HG03460 (cell line): ENCODE results near the gene UGT1A9.

Experiments used
- ATAC-seq: cut with Tn5 transposase; IDR thresholded peaks from one replicate; pipeline ENCODE4 v1.9.1; 2021; ENCODE audit not compliant: unreplicated experiment

UGT1A9 gene

DNA sequence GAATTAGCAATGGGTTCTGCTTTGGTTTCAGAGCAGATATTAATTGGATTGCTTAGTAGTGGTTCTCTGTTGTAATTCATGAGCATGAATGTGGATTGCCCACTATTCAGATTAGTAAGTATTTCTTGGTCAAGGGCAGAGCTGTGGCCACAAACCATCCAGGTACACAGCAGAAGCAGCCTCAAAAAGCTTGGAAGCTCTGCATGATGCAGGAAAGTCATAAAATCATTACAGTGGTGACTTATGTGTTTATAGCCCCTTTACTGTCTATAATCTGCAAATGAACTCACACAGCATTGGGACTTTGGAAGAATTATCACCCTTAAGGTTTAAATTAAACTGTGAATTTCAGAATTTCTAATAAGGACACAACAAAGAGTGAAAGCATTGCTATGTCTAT, 86.4 kb downstream of the UGT1A9 start:
- ATAC-seq = no peak

DNA sequence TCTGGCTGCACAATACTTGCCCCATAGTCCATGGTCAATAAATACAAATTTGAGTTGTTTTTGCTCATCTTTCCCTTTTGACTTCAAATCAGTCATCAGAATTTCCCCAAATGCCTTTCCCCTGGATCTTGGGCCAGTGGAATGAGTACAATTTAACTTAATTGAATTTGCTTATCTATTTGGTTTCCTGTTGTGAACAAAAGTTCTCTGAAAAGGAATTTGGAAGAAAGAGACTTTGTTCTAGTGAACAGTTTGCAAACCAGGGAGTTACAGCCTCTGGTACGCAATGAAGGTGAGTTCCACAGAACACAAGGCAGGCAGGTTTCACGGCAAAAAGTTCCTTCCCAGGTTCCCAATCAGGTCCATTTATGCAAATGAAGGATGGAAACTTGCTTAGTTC, 87.2 kb downstream of the UGT1A9 start:
- no peak for ATAC-seq

DNA sequence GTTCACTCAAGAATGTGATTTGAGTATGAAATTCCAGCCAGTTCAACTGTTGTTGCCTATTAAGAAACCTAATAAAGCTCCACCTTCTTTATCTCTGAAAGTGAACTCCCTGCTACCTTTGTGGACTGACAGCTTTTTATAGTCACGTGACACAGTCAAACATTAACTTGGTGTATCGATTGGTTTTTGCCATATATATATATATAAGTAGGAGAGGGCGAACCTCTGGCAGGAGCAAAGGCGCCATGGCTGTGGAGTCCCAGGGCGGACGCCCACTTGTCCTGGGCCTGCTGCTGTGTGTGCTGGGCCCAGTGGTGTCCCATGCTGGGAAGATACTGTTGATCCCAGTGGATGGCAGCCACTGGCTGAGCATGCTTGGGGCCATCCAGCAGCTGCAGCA, 88.3 kb downstream of the UGT1A9 start, which contains the start of gene UGT1A1:
TSS of gene UGT1A1 (plus strand) at position 228 of the 400 bp plus-strand sequence. CDS start at position 246, 18 bp downstream.
- ATAC-seq = no peak

DNA sequence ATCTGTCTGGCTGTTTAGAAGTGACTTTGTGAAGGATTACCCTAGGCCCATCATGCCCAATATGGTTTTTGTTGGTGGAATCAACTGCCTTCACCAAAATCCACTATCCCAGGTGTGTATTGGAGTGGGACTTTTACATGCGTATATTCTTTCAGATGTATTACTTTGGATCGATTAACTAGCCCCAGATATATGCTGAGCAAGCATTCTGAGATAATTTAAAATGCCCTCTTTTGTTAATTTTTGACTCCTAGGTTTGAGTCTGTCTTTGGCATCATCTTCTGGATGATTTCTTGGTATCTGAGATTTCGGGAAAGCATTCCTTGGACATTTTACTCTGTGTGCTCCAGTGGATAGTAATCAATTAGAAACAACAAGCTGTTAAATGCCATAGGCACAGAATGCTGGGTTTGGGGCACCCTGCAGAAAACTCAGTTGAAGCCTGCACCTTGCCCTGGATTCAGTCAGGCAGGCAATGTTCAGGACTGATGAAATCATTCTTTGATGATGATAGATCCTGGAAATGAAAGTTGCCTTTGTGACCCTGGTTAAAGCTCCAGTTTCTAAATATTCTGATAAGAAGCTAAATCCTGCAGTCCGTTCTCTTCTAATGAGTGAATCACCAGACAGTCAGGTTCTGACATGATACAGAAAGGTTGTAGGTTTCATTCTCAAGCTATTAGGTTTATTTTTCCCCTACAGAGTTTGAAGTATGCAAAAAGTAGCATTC, 89.5 kb downstream of the UGT1A9 start:
- no peak for ATAC-seq

DNA sequence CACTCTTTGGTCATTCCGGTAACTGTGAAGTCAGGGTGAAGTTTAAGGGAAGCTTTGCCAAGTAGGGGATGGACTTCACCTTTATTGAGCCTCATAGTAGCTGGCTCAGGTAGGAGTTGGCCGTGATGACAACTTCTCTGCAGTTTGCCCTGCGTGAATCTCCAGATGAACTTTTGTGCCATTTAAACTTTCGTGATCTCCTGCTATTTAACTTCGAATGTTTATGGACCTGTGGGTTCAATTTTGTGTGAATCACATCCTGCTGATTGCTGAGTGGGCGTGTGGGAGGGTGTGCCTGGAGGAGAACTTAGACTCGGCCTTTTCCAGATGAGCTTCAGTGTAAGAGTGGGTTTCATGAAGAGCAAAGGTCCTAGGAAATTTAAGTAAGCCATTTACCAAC, 92.6 kb downstream of the UGT1A9 start:
- no peak for ATAC-seq

DNA sequence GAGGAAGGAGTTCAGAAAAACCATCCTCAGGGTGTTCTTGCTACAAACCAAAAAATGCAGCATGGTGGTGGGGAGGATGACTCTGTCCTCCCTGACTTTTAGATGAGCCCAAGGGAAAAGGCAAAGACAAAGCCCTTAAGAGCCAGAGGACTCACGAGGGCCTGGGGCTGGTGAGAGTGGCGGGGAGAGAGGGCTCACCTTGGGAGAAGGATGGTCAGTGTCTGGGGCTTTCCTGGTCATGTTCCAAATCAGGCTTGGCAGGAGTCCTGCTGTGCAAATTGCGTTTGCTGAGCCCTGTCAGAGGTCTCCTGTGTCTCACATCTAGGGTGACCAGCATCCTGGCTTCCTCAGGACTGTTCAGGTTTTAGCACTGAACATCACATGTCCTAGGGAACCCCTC, 93.1 kb downstream of the UGT1A9 start:
- ATAC-seq = no peak

DNA sequence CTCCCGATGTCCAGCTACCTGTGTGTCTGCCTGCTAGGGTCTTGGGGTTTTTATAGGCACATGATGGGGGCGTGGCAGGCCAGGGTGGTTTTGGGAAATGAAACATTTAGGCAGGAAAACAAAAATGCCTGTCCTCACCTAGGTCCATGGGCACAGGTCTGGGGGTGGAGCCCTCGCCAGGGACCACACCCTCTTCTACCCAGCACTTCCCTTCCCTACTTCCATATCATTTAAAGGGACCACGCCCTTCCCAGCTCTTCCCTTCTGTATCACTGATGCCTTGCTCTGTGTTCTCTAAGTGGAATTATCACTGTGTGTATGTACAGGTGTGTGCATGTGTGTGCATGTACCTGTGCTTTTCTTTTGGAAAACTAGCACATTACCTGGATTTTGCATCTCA, 94.7 kb downstream of the UGT1A9 start:
- no peak for ATAC-seq

DNA sequence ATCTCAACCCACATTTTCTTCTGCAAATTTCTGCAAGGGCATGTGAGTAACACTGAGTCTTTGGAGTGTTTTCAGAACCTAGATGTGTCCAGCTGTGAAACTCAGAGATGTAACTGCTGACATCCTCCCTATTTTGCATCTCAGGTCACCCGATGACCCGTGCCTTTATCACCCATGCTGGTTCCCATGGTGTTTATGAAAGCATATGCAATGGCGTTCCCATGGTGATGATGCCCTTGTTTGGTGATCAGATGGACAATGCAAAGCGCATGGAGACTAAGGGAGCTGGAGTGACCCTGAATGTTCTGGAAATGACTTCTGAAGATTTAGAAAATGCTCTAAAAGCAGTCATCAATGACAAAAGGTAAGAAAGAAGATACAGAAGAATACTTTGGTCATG, 96.4 kb downstream of the UGT1A9 start:
- ATAC-seq = no peak

DNA sequence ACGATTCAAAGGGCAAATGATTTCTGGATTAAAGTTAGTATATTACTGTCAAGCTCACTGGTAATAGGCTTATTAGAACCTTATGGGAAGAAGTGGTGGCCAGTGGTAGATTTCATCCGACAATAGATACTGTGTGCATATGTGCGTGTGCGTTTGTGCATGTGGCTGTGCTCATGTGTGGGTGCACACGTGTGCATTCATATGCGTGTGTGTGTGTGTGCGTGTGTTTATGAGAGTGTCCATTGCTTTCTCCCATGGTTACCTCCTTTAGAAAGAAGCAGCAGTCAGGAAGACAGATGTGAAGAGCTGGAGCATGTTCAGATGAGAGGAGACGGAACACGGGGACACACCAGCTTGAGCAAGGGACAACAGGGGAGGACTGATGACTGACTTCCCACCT, 97.6 kb downstream of the UGT1A9 start:
- ATAC-seq = no peak

DNA sequence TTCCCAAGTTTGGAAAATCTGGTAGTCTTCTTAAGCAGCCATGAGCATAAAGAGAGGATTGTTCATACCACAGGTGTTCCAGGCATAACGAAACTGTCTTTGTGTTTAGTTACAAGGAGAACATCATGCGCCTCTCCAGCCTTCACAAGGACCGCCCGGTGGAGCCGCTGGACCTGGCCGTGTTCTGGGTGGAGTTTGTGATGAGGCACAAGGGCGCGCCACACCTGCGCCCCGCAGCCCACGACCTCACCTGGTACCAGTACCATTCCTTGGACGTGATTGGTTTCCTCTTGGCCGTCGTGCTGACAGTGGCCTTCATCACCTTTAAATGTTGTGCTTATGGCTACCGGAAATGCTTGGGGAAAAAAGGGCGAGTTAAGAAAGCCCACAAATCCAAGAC, 100.5 kb downstream of the UGT1A9 start:
- ATAC-seq = no peak

DNA sequence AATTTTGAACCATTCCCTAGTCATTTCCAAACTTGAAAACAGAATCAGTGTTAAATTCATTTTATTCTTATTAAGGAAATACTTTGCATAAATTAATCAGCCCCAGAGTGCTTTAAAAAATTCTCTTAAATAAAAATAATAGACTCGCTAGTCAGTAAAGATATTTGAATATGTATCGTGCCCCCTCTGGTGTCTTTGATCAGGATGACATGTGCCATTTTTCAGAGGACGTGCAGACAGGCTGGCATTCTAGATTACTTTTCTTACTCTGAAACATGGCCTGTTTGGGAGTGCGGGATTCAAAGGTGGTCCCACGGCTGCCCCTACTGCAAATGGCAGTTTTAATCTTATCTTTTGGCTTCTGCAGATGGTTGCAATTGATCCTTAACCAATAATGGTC, 100.9 kb downstream of the UGT1A9 start:
- ATAC-seq = no peak

DNA sequence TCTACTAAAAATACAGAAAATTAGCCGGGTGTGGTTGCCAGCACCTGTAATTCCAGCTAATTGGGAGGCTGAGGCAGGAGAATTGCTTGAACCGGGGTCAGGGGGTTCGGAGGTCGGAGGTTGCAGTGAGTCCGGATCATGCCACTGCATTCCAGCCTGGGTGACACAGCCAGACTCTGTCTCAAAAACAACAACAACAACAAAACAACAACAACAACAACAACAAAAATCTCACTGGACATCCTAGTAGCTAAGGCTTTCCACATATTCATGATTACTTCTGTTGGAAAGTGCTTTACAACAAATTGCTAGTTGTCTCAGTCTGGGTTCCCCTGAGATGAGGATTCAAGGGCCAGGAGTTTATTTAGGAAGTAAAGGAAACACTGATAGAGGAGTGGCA, 102.2 kb downstream of the UGT1A9 start:
- no peak for ATAC-seq

DNA sequence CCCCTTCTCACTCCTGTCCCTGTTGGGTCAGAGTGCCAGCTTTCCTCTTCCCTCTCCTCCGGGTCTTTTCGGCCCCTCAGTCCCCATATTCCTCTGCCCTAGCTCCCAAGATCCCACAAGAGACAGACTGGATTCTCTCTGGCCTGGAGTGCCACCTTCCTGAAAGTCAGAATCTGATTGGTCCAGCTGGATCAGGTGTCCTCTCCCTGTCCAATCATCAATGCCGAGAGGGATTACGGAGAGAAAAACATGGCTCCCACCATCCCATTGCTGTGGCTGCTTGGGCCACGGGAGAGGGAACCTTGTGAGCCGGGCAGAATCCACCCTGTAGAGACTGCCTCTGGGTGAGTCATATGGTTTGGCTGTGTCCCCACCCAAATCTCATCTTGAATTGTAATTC, 103.7 kb downstream of the UGT1A9 start:
- ATAC-seq = no peak

DNA sequence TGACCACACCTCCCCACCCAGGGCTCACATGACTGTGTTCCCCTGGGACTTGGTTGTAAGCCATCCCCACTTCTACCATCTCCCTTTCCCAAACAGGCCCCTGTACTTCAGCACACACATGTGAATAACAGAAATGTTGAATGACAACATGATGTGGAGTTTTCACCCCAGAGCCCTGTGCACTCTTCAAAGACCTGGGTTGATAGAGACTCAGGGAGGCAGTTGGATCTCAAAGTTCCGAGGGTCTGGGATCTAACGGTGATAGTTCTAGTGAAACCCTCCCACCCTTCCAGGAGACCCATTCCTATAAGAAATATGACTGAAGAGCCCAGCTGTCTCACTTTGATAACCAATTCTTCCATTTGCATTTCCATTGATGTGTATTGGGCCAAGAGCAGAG, 106.3 kb downstream of the UGT1A9 start, which contains the start of gene MROH2A:
TSS of gene MROH2A (plus strand) at position 301 of the 400 bp plus-strand sequence. CDS start 1,029 bp downstream, outside the sequence.
- ATAC-seq = no peak

DNA sequence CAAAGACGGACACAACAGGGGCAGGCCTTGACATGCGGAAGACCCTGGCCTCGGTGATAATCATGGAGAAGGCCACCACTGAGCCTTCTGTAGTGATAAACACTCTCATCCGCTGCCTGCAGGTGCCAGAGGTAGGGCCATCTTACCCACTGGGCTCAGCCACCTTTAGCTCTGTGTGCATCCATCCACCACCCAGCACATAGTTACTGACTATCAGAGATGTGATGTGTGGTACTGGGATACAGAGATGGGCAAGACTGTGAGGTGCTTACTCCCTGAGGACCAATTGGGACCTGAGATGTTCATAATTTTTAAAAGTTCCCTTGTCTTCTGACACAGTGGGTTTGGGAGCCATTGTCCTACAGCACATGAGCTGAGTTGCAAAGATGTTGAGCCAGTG, 108.0 kb downstream of the UGT1A9 start:
- ATAC-seq = no peak

DNA sequence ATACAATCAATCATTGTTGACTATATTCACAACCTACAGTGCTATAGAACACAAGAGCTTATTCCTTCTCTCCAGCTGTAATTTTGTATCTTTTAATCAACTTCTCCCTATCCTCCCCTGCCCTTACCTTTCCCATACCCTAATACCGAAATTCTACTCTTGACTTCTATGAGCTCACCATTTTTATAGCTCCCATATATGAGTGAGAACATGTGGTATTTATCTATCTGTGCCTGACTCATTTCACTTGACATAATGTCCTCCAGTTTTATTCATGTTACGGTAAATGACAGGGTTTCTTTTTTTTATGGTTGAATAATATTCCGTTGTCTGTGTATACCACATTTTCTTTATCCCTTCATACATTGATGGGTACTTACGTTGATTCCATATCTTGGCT, 109.1 kb downstream of the UGT1A9 start:
- no peak for ATAC-seq

DNA sequence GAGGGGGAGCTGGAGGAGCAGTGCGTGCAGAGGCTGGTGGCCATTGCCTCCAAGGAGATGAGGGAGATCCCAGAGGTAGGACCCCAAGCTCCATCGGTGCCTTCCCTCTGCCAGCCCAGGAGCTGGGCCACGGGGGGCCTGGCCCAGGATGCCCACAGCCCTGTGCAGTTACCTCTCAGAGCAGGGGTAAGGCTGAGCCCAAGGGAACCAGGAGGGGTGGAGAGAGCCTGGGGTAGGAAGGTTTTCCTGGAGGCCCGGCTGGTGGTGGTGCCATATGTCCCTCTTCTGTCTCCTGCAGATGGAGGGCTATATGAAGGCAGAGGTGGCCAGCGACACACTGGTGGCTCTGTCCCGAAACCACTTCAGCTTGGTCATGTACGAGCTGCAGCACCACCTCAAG, 117.9 kb downstream of the UGT1A9 start:
- ATAC-seq = no peak

DNA sequence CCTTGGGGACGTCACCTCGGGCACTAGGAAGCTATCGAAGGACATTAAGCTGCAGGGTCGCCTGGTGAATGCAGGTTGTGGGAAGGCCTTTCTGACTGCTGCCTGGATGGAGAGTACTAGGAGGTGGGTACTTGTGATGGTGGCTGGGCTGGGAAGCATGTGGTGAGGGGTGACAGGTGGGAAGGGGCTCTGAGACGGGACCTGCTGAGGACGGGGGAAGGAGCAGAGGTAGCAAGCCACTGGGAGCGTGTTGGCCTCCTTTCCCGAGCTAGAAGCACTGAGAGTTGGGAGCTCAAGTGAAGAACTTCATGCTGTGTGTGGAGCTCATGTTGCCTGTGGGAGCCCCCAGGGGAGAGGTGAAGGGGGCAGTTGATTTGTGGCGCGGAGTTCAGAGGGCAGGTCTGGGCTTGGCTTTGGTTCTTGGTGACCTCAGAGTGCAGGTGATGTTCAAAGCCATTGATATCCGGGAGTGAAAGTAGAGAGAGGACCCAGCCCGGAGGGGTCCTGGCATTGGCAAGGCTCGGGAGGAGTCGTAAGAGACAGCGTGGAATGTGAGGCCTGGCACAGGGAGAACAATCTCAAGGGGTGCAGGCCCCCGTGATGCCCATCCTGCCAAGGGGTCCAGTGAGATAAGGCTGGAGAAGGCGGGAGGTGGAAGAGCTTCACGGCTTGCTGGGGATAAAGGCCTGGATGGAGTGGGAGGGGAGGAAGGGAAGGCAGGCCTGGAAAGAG, 119.6 kb downstream of the UGT1A9 start:
- ATAC-seq = no peak

DNA sequence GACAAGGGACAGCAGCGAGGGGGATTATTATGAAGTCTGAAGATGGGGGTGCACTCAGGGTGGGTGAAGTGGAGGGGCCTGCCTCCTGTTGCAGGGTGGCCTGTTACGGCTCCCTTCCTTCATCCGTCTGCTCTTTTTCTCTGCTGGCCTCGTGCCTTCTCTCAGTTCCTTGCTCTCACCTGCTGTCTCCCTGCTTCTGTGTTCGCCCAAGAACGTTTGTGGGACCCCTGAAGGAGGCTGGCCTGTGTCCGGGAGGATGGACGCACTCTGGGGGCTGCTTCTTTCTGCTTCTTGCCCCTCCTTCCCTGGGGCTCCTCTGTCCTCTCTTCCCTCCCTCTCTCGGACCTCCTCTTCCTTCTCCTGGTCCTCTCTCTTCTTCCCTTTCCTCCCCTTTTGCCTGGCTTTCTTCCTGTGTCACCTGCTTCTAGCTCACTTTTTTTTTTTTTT, 120.2 kb downstream of the UGT1A9 start:
- no peak for ATAC-seq

DNA sequence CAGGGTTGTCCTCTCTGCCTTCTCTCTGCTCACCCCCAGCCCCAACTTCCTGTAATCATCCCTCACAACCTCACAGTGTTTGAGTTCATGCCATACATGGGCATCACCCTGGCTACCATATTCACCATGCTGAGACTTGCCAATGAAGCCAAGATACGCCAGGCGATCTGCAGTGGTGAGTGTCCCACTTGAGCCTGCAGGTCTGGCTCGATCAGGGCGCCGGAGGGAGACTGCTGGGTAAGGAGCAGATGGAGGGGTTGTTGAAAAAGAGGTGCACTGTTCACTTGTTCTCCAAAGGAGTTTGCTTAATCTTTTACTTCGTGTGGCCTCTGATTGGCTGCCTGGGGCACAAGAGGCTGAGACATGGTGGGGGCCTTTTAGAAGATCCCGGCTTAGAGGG, 121.0 kb downstream of the UGT1A9 start:
- no peak for ATAC-seq

DNA sequence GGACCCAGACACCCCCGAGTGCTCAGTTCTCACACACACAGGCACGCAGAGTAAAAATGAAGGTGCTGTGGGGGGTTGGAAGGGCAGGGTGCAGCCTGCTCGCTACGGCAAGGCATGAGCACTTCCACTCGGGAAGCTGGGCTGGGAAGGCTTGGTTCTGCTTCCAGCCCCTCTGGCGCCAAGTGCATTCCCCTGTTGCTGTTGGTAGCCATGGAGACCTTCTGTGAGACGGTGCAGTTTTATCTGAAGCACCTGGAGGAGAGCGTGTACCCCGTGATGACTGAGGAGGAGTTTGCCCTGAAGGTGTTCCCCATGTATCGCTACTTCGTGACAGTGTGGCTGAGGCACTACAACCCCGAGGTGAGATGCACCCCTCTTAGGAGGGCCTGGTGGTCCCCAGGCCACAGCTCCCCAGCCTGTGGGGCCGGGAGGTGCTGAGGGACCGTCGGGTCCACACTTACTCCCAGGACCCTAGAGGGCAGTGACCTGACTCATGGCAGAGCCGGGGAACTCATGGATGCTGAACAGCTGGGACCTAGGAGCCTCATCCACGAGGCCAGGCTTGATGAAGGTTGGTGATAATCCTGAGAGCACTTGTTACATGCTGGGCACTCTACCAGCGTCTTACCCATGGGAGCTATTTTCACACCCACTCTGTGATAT, 121.9 kb downstream of the UGT1A9 start:
- no peak for ATAC-seq

DNA sequence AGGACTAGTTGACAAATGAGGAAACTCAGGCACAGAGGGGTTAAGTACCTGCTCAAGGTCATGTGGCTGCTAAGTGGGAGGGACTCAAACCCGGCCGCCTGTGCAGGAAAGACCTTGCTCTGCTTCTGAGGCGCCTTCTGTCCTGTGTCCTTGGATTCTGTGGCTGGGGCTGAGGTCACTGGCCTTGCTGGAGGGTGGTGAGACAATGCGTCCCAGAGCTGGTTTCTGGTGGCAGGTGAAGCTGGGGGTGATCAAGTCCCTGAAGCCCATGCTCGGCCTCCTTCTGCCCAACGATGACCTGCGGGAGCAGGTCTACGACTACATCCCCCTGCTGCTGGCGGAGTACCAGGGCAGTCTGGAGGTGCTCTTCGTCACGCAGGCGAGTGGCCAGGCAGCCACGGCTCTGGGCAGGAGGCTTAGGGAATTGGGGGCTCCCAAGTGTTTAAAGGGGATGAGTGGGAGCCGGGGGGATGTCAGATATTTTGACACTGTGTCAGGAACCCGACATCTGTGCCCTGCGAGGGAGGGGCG, 122.5 kb downstream of the UGT1A9 start:
- ATAC-seq = no peak
